Left ventricle myocardium inferior (tissue), 1 donor: Measurements from ENCODE around the gene OR4X1. TPM values are rescaled to one million over a fixed set of nuclear protein-coding genes. Genes with fewer than 3 reads are reported as not detected.
"Not testable (repeated sequence)": the region's sequence is repeated elsewhere in the genome, so short reads cannot be mapped to it uniquely, and the experiment has no call there.

ENCODE experiments used
- DNase-seq: peaks from one replicate; pipeline ENCODE4 v3.0.0-alpha.2; 2020
- H3K27ac ChIP-seq: fragments of 200-600 bp; replicated peaks from 2 replicates; pipeline ENCODE4 v1.8.0; 2021
- H3K27me3 ChIP-seq: fragments of 200-600 bp; 2 replicates; pipeline ENCODE4 v1.8.0; 2021; ENCODE audit warnings: low read depth
- H3K36me3 ChIP-seq: fragments of 200-600 bp; 2 replicates; pipeline ENCODE4 v1.8.0; 2021
- H3K4me1 ChIP-seq: fragments of 200-600 bp; 2 replicates; pipeline ENCODE4 v1.8.0; 2021
- H3K4me3 ChIP-seq: fragments of 200-600 bp; 2 replicates; pipeline ENCODE4 v1.8.0; 2021; ENCODE audit warnings: mild to moderate bottlenecking, moderate library complexity
- H3K9me3 ChIP-seq: fragments of 200-600 bp; replicated peaks from 2 replicates; pipeline ENCODE4 v1.8.0; 2021
- intact Hi-C: fragments of 100-400 bp; cut with micrococcal nuclease; formaldehyde crosslinking; loops from one replicate; pipeline ENCODE4 v1.11.0; 2022
- long read RNA-seq: library from polyadenylated mRNA; unstranded; transcript quantifications from one replicate; pipeline ENCODE4 v2.0.0, GENCODE V29; 2021
- total RNA-seq: library from RNA; stranded (reverse); fragmentation: NEBNext Ultra II Directional; extraction: Animal tissue kit (Norgen Biotek cat#: 25700); gene quantifications from one replicate; pipeline ENCODE4 v1.2.1, GENCODE V29; 2021
- TF ChIP-seq, protein P1 (sequence below): fragments of 200-600 bp; IDR thresholded peaks from 2 replicates; pipeline ENCODE4 v1.8.0; 2021; ENCODE audit warnings: antibody characterized with exemption, mild to moderate bottlenecking, borderline replicate concordance
- donor health status: DM: no; HTN: yes; CAD: no; lungs with severe emphysema.

Gene OR4X1, protein sequence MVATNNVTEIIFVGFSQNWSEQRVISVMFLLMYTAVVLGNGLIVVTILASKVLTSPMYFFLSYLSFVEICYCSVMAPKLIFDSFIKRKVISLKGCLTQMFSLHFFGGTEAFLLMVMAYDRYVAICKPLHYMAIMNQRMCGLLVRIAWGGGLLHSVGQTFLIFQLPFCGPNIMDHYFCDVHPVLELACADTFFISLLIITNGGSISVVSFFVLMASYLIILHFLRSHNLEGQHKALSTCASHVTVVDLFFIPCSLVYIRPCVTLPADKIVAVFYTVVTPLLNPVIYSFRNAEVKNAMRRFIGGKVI
- total RNA-seq = not detected
- long read RNA-seq = 0 reads

DNA sequence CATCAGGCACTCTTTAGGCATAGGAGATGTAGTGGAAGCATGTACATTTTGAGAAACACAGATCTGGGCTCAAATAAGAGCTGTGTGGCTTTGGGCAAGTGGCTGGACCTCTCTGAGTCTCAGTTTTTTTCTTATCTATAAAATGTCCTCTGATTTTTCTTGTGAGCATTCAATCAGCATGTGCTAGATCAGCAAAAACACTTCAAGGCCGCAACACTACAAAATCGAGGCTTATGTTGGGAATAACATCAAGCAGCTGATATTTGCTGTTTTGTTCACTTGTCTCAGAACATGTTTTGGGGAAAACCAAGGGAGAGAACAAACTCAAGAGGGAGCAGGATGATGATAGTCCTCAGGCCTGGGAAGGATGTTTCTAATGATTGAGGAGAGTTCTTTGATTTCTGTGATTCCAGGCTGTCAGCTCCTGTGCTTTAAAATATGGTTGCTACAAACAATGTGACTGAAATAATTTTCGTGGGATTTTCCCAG lies at the start of gene OR4X1:
Gene OR4X1 (plus strand): TSS at position 439 of the 489 bp plus-strand sequence. CDS start 0 bp downstream, at position 439.
- intact Hi-C loops = no loop called here
- H3K27me3 ChIP-seq = no peaks in the 10 kb centered on the region
- peaks cover 11% of the 10 kb centered on the region for H3K9me3 ChIP-seq
- H3K36me3 ChIP-seq = no peaks in the 10 kb centered on the region
- no peak for DNase-seq
- H3K27ac ChIP-seq = no peak within 1 kb of the TSS
- H3K4me1 ChIP-seq = no peaks in the 10 kb centered on the region
- H3K4me3 ChIP-seq = no peak within 1 kb of the TSS
- TF ChIP-seq, protein P1, sequence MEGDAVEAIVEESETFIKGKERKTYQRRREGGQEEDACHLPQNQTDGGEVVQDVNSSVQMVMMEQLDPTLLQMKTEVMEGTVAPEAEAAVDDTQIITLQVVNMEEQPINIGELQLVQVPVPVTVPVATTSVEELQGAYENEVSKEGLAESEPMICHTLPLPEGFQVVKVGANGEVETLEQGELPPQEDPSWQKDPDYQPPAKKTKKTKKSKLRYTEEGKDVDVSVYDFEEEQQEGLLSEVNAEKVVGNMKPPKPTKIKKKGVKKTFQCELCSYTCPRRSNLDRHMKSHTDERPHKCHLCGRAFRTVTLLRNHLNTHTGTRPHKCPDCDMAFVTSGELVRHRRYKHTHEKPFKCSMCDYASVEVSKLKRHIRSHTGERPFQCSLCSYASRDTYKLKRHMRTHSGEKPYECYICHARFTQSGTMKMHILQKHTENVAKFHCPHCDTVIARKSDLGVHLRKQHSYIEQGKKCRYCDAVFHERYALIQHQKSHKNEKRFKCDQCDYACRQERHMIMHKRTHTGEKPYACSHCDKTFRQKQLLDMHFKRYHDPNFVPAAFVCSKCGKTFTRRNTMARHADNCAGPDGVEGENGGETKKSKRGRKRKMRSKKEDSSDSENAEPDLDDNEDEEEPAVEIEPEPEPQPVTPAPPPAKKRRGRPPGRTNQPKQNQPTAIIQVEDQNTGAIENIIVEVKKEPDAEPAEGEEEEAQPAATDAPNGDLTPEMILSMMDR = no peak

DNA sequence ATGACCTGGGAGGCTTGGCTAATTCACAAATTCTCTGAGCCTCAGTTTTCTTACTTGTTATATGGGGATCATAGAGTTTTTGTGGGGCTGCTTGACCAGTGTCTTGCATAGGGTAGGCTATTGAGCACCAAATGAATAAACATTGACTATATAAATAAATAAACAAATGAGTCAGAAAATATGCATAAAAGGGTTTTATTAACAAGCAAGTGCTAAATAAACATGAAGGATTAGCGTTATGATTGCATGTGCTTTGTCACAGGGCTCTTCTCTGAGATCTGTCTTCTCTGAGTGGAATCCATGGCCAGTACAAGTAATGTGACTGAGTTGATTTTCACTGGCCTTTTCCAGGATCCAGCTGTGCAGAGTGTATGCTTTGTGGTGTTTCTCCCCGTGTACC lies 47.2 kb upstream of the OR4X1 start, which contains the start of gene OR4B1:
Gene OR4B1 (plus strand): TSS at position 301 of the 400 bp plus-strand sequence. CDS start 0 bp downstream, at position 301.
- intact Hi-C loops = no loop called here
- TF ChIP-seq, protein P1 = no peak
- H3K4me1 ChIP-seq = no peaks in the 10 kb centered on the region
- no peak within 1 kb of the TSS for H3K27ac ChIP-seq
- H3K36me3 ChIP-seq = no peaks in the 10 kb centered on the region
- no peak within 1 kb of the TSS for H3K4me3 ChIP-seq
- DNase-seq = no peak
- H3K27me3 ChIP-seq = no peaks in the 10 kb centered on the region
- H3K9me3 ChIP-seq = no peaks in the 10 kb centered on the region

DNA sequence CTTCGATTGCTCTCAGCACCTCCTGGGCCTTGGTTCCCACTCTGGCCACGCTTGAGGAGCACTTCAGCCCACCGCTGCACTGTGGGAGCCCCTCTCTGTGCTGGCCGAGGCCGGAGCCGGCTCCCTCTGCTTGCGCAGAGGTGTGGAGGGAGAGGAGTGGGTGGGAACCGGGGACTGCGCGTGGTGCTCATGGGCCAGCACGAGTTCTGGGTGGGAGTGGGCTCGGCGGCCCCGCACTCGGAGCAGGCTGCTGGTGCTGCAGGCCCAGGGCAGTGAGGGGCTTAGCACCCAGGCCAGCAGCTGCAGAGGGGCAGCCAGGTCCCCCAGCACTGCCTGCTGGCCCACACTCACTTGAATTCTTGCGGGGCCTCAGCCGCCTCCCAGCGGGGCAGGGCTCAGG lies 34.9 kb upstream of the OR4X1 start:
- Histone ChIP-seq H3K27ac (no peak overlapping the region), H3K27me3 (no peaks in the 10 kb centered on the region), H3K36me3 (no peaks in the 10 kb centered on the region), H3K4me1 (no peaks in the 10 kb centered on the region), H3K9me3 (peaks cover 17% of the 10 kb centered on the region), H3K4me3 (no peak overlapping the region)
- TF ChIP-seq, protein P1 = no peak
- intact Hi-C loops = no loop called here
- no peak for DNase-seq

DNA sequence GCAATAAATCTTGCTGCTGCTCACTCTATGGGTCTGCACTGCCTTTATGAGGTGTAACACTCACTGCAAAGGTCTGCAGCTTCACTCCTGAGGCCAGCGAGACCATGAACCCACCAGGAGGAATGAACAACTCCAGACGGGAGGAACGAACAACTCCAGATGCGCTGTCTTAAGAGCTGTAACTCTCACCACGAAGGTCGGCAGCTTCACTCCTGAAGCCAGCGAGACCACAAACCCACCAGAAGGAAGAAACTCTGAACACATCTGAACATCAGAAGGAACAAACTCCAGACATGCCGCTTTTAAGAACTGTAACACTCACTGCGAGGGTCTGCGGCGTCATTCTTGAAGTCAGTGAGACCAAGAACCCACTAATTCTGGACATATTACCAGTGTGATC lies 33.6 kb upstream of the OR4X1 start:
- H3K27me3 ChIP-seq, DNase-seq, intact Hi-C loops: not testable (repeated sequence)

DNA sequence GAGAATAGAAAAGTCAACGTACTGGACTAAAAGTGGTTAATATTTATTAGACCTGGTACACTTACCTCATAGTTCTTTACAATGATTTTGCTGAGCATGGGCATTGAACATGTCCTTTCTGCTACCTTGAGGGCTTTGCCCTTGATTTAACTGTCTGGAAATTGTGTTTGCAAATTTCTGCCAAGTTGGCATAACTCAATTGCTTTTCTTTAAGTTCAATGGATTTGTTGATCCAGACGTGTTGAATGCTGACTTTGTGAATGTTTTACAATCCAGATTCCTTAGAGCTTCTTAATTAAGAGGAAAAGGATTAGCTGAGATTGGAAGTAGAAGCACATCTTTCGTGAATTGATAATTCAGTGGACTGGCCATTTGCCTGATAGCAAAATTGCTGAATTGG lies 25.9 kb upstream of the OR4X1 start:
- no peak overlapping the region for H3K4me3 ChIP-seq
- TF ChIP-seq, protein P1 = no peak
- intact Hi-C loops = no loop called here
- peaks cover 7% of the 10 kb centered on the region for H3K27me3 ChIP-seq
- H3K9me3 ChIP-seq = peaks cover 6% of the 10 kb centered on the region
- H3K4me1 ChIP-seq = no peaks in the 10 kb centered on the region
- DNase-seq = no peak
- H3K36me3 ChIP-seq = no peaks in the 10 kb centered on the region
- H3K27ac ChIP-seq = no peak overlapping the region

More for the DNA sequence above, 33.6 kb upstream of the OR4X1 start:
- H3K9me3 ChIP-seq = peaks cover 17% of the 10 kb centered on the region
- not testable (repeated sequence) for H3K36me3 ChIP-seq, H3K4me1 ChIP-seq, H3K4me3 ChIP-seq, H3K27ac ChIP-seq

DNA sequence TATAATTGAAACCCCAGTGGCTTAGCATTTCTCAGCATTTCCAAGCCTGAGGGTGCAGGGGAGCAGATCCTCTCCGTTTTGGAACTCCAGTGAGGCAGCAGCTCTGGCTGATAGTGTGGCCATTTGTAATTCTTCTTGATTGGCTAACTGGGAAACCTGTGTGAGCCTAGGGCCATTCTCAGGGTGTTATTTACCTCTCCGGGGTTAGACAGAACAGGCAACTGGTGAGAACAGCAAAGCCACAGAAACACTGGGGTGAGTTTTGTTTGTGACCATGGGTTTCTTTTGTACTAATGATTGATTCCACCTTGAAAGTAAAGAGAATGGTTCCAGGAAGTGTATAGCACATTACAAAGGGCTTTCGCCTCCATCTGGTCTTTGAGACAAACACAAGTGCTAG lies 21.2 kb upstream of the OR4X1 start:
- H3K36me3 ChIP-seq = no peaks in the 10 kb centered on the region
- DNase-seq = no peak
- peaks cover 20% of the 10 kb centered on the region for H3K9me3 ChIP-seq
- H3K4me1 ChIP-seq = no peaks in the 10 kb centered on the region
- TF ChIP-seq, protein P1 = no peak
- H3K27ac ChIP-seq = no peak overlapping the region
- H3K4me3 ChIP-seq = no peak overlapping the region
- intact Hi-C loops = no loop called here
- H3K27me3 ChIP-seq = peaks cover 3% of the 10 kb centered on the region
